Measurements from ENCODE around the gene FGFBP2.
"Not testable (repeated sequence)": the region's sequence is repeated elsewhere in the genome, so short reads cannot be mapped to it uniquely, and the experiment has no call there.

FGFBP2 gene

DNA sequence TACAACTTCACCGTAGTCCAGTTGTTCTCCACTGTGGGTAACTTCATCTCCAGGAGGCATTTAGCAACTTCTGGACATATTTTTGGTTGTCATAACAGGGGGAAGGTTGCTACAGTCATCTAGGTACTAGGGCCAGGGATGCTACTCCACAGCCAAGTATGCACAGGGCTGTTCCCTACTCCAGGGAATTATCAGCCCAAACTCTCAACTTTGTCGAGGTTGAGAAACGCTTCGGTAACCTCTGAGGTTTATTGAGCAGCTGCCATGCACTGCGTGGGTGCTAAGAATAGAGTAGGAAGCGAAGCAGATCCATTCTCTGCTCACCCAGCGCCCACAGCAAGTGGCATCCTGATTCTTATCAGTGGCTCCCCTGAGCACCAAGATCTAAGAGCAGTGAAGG is 32.7 kb downstream of the FGFBP2 start:
- DNase-seq (ENCODE audit: low read depth): no peak

DNA sequence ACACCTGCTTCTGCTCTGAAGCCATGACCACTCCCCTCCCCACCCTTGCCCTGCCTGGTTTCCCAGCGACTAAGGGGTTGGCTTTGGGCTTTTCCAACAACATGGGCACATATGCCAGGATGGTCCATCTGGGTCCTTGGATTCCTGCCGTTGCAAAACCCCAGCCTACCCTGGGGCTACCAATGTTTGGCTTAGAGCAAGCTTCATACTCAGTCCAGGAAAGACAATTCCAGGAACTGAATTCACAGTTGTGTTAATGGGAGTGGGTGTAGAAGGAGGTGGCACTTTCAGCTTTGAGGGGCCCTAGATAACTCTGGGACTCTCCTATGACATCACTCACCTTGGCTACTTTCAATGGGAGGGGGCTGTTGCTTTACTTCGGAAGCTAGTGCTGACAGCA is 33.4 kb downstream of the FGFBP2 start:
- DNase-seq (ENCODE audit: low read depth): no peak

DNA sequence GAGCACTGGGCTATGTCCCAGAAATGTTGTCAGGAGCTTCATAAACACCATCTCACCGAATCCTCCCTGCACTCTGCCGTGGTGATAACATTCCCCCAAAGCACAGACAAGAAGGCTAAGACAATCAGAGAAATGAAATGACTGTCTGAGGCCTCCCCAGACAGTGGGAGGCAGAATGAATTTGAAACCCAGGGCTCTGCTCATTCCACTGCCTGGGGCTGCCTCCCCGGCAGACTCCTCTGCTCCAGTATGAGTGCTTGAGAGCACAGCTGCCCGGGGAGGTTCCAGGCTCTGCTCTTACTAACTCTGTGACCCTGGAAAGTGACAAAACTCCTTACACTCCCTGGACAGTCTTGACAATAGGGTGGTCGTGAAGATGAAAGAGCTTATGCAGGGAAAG is 34.1 kb downstream of the FGFBP2 start:
- no peak for DNase-seq (ENCODE audit: low read depth)

DNA sequence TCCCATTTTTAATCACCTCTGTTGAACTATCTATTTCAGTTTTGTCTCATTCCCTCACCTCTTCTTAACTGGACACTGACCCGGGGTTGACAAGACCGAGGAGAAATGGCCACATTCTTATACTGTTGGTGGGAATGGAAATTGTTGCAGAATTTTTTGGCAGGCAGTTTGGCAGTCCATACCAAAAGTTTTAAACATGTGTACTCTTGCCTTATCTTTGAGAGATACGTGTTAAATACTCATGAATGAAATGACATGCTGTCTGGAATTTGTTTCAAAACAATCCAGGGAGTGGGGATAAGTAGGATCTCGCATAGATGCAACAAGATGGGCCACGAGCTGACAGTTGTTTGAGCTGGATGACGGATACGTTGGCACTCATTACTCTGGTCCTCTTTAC is 36.5 kb downstream of the FGFBP2 start:
- DNase-seq (ENCODE audit: low read depth): no peak

DNA sequence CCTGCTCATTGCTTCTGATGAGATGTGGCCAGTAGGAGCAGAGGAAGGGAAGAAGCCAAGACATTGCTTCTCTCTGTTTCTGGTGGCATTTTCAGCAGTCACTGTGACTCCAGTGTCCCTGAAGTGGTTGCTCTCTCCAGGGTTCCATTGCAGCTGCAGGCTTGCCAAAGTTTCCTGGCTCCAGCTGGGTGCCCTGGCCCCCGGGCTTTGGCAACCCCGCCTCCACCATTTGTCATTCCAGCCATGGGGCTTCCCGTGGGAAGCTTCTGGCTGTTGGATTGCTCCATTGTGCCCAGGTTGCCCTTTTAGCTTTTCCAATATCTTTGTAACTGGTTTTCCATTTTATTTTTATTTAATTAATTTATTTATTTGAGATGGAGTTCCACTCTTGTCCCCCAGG is 37.1 kb downstream of the FGFBP2 start:
- DNase-seq (ENCODE audit: low read depth): no peak

DNA sequence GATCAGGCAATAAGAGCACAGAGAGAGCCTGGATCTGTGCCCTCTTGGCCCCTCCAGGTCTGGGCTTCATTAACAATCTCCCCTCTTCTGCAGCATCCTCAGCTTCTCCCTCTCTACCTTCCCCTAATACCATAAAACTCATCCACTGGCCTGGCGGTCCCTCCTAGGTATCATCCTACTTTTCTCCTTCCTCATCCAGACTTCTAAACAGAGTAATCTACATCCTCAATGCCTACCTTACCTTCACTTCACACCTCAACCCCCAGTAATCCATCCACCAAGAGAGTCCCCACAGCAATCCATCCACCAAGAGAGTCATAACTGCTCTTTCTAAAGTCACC is 41.4 kb downstream of the FGFBP2 start:
- DNase-seq (ENCODE audit: low read depth): no peak

DNA sequence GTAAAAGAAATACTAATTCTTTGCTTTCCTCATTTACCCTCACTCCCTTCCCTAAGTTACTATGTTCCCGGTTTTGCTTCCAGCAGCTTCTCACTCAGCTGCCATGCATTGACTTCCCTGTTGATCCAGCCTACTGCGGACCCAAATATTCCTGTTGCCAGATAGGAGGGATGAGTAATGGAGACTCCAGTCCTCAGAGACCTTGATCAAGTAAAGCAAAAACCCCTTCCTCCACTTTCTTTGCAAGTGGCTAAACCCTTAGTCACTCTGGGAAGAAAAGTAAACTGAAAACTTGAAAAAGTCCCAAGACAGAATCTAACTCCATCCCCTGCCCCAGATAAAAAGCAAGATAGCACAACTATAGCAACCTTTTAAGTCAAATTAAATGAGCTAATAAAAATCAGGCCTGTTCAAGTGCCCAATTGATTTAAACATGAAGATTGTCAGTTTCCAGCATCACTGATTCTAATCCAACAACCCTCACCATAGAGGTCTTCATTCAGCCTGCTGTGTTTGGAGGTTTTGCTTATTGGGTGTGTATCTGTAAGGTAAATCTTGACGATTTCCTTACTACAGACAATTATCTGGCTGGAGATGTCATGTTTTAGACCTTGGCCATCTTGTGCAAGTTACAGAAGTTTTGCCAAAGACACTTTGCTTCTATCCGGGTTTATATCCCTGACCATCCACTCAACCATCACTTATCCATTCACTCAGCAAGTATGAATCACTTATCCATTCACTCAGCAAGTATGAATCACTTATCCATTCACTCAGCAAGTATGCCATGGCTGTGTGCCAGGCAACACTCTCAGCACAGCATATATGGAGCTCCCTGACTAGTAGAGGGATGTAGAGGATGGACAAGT is 42.0 kb downstream of the FGFBP2 start:
- no peak for DNase-seq (ENCODE audit: low read depth)

DNA sequence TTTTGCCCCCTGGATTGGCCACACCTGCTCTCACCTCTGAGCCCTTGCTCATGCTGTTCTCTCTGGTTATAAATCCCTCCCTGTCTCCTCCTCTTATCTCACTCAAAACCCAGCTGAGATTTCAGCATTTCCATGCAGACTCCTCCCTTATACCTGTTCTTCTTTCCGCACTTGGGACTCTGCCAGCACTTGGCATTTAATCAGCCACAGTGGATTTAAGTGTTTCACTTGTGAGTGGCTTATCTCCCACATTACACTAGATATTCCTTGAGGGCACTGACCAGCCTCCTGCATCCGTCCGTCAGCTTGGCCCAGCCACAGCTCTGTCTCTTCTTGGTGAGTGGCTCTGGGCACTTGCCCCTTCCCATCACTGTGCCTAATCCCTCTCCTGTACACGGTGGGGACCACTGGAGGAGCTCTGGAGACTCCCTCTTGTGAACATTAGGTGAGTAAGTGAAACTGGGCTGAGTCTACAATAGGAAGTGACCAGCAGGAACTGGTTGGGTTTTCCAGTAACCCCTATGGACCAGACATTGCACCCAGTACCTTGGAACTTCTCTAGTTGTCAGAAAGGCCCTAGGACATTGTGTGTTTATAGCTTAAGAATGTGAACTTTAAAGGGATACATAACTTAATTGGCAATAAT is 44.4 kb downstream of the FGFBP2 start:
- DNase-seq (ENCODE audit: low read depth): no peak

DNA sequence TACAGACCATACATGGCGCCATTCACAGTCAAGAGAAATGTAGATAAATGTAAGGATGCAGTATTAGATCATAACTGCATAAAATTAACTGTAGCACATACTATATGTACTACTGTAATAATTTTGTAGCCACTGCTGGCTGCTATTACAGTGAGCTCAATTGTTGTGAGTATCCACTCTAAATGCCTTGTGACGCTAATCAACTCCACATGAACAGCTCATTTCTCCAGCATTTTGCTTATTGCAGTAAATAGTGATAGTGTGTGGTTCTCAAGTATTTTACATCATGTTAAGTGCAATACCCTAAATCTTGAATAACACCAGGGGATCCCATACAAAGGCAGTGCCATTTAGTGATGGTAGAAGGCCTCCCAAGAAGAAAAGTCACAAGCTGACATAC is 45.7 kb downstream of the FGFBP2 start:
- no peak for DNase-seq (ENCODE audit: low read depth)

DNA sequence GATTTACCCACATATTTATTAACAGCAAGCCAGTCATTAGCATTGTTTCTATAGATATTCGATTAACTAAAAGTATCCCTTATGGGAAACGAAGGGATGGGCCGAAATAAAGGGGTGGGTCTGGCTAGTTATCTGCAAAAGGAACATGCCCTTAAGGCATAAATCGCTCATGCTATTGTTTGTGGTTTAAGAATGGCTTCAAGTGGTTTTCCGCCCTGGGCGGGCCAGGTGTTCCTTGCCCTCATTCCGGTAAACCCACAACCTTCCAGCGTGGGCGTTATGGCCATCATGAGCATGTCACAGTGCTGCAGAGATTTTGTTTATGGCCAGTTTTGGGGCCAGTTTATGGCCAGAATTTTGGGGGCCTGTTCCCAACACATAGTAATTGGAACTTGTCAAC is 46.6 kb downstream of the FGFBP2 start:
- DNase-seq (ENCODE audit: low read depth): not testable (repeated sequence)

DNA sequence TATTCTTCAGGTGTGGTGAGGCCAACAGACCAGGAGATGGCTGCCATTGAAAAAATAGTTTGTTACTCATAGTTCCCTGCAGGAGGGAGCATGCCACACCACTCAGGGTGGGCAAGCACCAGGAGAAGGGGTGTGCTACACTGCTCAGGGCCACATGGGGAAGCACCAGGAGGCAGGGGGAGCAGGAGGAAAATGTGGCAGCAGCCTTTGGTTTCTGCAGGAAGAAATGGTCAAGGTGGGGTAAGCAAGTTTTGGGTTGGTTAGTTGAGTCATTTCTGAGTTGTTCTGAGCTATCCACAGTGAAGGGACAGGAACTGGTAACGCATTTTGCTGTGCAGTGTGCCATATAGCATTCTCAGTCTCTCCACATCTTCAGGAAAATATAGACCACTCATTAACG is 48.2 kb downstream of the FGFBP2 start:
- DNase-seq (ENCODE audit: low read depth): no peak

DNA sequence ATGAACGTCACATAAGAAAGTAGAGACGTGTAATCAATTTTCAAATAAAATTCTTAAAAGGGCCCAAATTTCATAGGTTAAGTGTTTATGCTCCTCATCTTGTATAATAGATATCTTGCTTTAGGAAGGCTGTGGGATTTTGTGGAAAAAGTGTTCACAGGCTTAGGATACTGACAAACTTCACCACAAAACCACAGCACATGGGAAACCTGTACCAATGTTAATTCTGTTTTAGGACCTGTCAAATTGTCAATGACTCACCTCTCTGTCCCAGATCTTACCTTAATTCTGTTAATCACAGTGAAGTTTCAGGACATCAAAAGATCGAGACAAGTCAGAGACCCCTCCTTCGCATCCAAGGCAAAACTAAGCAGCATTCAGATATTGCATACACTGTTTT is 48.7 kb downstream of the FGFBP2 start:
- no peak for DNase-seq (ENCODE audit: low read depth)

DNA sequence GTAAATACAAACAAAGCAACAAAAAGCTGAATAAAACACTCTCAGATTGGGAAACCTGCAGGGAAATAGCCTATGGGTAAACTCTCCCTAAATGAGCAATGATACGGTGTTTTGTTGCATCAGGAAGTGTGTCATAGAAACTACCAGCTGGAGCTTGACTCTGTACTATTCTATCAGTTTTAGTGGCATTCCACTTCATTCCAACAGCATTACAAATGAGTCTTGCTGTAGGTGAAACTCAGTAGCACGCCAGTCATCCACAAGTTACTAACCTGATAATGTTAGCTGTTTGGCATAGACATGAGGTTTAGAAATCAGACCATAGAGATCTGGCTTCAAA is 49.4 kb downstream of the FGFBP2 start:
- DNase-seq (ENCODE audit: low read depth): no peak

DNA sequence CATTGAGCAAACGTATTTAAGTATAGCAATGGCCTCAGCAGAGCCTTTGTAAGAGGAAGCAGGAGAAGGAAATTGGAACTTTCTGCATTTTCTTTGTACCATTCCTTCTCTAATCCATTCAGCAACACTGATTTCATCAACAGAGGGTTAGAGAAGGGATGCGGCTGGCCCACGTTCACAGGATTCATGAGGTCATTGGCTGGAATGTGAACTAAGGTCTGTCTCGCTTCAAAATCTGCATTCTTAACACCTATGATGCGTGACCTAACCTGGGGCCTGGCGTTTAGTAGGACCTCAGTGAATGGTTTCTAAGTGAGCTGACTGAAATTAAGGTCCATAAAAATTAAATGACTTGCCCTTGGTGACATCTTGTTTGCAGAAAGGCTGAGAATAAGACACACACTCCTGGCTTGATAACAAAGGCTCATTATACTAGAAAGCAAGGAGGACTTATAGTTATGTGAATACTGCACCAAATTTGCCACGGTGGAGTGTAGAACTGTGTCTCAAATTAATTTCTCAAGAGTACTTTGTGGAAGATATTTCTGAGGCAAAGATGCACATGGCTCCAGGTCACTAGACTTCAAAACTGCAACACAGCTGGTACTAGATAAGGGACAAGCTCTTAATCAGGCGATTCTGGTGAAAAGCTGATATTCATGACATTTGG is 49.9 kb downstream of the FGFBP2 start:
- DNase-seq (ENCODE audit: low read depth): no peak

DNA sequence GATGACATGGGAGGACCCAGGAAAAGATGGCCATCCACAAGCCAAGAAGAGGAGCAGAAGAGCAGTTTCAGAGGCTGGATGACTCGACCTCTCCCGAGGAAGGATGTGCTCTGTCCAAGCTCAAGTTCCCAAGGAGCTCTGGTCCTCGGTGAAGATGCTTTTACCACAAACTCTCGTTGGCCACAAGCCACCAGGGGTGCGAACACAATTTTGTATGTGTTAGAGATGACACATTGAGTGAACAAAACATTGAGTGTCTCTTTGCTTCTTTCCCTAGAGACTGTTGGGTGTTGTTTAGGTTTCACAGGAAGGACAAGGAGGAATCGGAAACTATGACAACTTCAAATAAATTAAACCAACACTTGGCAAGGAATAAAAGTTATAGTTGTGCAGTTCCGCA is 50.7 kb downstream of the FGFBP2 start:
- DNase-seq (ENCODE audit: low read depth): no peak

Measured in activated T-helper 1 cell treated with Interleukin-2 at 50 U/mL for 16 hours (primary cell).